HCT116 (cell line): Measurements from ENCODE around the gene DDRGK1. TPM values are rescaled to one million over a fixed set of nuclear protein-coding genes. Genes with fewer than 3 reads are reported as not detected.

Experiments used
- ATAC-seq: fragments of 200-7000 bp; cut with Tn5 transposase; 2 replicates; pipeline ENCODE4 v1.9.1; 2020; ENCODE audit warnings: mild to moderate bottlenecking, moderate library complexity
- BruUV-seq: library from RNA; stranded (reverse); fragments of 400-500 nt; replicated peaks from 2 replicates; lab custom pipeline; 2021; lab: Mats Ljungman, UMichigan
- CTCF ChIA-PET: fragments of 300-600 bp; sonication (Branson Sonifier 250); formaldehyde crosslinking; loops from one replicate; lab custom pipeline; 2021; ENCODE audit warnings: antibody characterized with exemption; lab: Charles Lee
- POLR2A ChIA-PET: fragments of 300-600, 350-600 bp; sonication (Branson Sonifier 250); formaldehyde crosslinking; loops from one replicate; lab custom pipeline; 2021; ENCODE audit warnings: antibody characterized with exemption; lab: Charles Lee
- RAD21 ChIA-PET, 2 experiments: fragments of 300-600 bp; sonication (Branson Sonifier 250); formaldehyde crosslinking; loops; one replicate each; lab custom pipeline; 2023; ENCODE audit warnings: low total read pairs in 2 of 2; ENCODE audit not compliant: uncharacterized antibody in 2 of 2, unreplicated experiment in 2 of 2, low non-redundant PET in 1 of 2; lab: Charles Lee
- DNase-seq: peaks from one replicate; pipeline ENCODE4 v3.0.0-alpha.2; 2010; ENCODE audit warnings: low read depth, low spot score
- H2AFZ ChIP-seq: fragments of 200-600 bp; shearing (Covaris generic), sonication (generic); 2 replicates; pipeline ENCODE4 v1.6.1; 2017; ENCODE audit warnings: low read depth, mixed run types, mixed read lengths, antibody characterized with exemption, low read length; ENCODE audit not compliant: poor library complexity, severe bottlenecking
- H3K27ac ChIP-seq: 2 replicates; pipeline ENCODE4 v1.5.1; 2012; ENCODE audit warnings: low read depth, low read length
- H3K27me3 ChIP-seq: fragments of 200-600 bp; sonication (generic); 2 replicates; pipeline ENCODE4 v1.6.1; 2016; ENCODE audit warnings: mixed run types, low read length, mixed read lengths; ENCODE audit not compliant: insufficient read depth
- H3K36me3 ChIP-seq, 2 experiments: fragments of 200-500 bp in 1 of 2; fragments of 200-600 bp in 1 of 2; sonication (Bioruptor generic) in 1 of 2; sonication (generic) in 1 of 2; 2 replicates each; pipeline versions ENCODE4 v1.5.1 to v1.6.1; 2014 to 2016; ENCODE audit warnings: low read length in 2 of 2, inconsistent platforms in 1 of 2, mixed read lengths in 1 of 2, mixed run types in 1 of 2; ENCODE audit not compliant: insufficient read depth in 2 of 2, control insufficient read depth in 1 of 2
- H3K4me1 ChIP-seq, 2 experiments: fragments of 200-600 bp in 1 of 2; sonication (generic) in 1 of 2; 2 replicates each; pipeline versions ENCODE4 v1.5.1 to v1.6.1; 2012 to 2017; ENCODE audit warnings: low read length in 2 of 2, inconsistent platforms in 1 of 2, mild to moderate bottlenecking in 1 of 2, mixed read lengths in 1 of 2, mixed run types in 1 of 2, moderate library complexity in 1 of 2; ENCODE audit not compliant: insufficient read depth in 2 of 2, control insufficient read depth in 1 of 2
- H3K4me2 ChIP-seq: fragments of 200-600 bp; sonication (generic); 2 replicates; pipeline ENCODE4 v1.6.1; 2017; ENCODE audit warnings: mixed run types, low read length, mixed read lengths
- H3K4me3 ChIP-seq, 2 experiments: fragments of 200-600 bp in 1 of 2; sonication (generic) in 1 of 2; replicated peaks in 1 of 2; 2 replicates each; pipeline ENCODE4 v1.5.1; 2011 to 2016; ENCODE audit warnings: low read length in 2 of 2, control low read depth in 1 of 2, low read depth in 1 of 2, mild to moderate bottlenecking in 1 of 2, mixed read lengths in 1 of 2, mixed run types in 1 of 2
- H3K79me2 ChIP-seq: fragments of 200-600 bp; sonication (generic); 2 replicates; pipeline ENCODE4 v1.6.1; 2017; ENCODE audit warnings: mild to moderate bottlenecking, mixed run types, low read length, moderate library complexity, mixed read lengths; ENCODE audit not compliant: insufficient read depth
- H3K9ac ChIP-seq: fragments of 200-600 bp; sonication (generic); 2 replicates; pipeline ENCODE4 v1.6.1; 2016; ENCODE audit warnings: low read length, mixed read lengths
- H3K9me2 ChIP-seq: fragments of 200-600 bp; sonication (generic), shearing (Covaris generic); 2 replicates; pipeline ENCODE4 v1.6.1; 2017; ENCODE audit warnings: mixed run types, mild to moderate bottlenecking, moderate library complexity; ENCODE audit not compliant: insufficient read depth
- H3K9me3 ChIP-seq, 2 experiments: fragments of 200-500 bp in 1 of 2; fragments of 200-600 bp in 1 of 2; sonication (Bioruptor generic) in 1 of 2; sonication (generic) in 1 of 2; 2 replicates each; pipeline ENCODE4 v1.6.1; 2014 to 2017; ENCODE audit warnings: low read length in 2 of 2, mixed read lengths in 2 of 2, inconsistent platforms in 1 of 2, low read depth in 1 of 2, mild to moderate bottlenecking in 1 of 2, mixed run types in 1 of 2, moderate library complexity in 1 of 2; ENCODE audit not compliant: control insufficient read depth in 1 of 2, insufficient read depth in 1 of 2
- H4K20me1 ChIP-seq: fragments of 200-600 bp; sonication (generic), shearing (Covaris generic); 2 replicates; pipeline ENCODE4 v1.6.1; 2017; ENCODE audit warnings: mixed run types, mild to moderate bottlenecking, moderate library complexity; ENCODE audit not compliant: insufficient read depth
- ATF3 ChIP-seq: IDR thresholded peaks from 2 replicates; pipeline ENCODE4 v1.6.1; 2012
- CBX3 ChIP-seq: IDR thresholded peaks from 2 replicates; pipeline ENCODE4 v1.6.1; 2012; ENCODE audit warnings: low read depth
- CEBPB ChIP-seq: IDR thresholded peaks from 2 replicates; pipeline ENCODE4 v1.6.1; 2012; ENCODE audit warnings: low read depth
- CTCF ChIP-seq, 3 experiments: fragments of 200-600 bp in 1 of 3; sonication (generic) in 1 of 3; IDR thresholded peaks in 2 of 3; conservative IDR thresholded peaks in 1 of 3; 2 replicates each; pipeline ENCODE4 v1.5.1; 2012 to 2017; ENCODE audit warnings: low read depth in 2 of 3, low read length in 2 of 3, antibody characterized with exemption in 1 of 3, borderline replicate concordance in 1 of 3, control low read depth in 1 of 3, mild to moderate bottlenecking in 1 of 3, mixed read lengths in 1 of 3, mixed run types in 1 of 3, moderate library complexity in 1 of 3; ENCODE audit not compliant: insufficient read depth in 1 of 3
- ELF1 ChIP-seq: IDR thresholded peaks from 2 replicates; pipeline ENCODE4 v1.6.1; 2012; ENCODE audit warnings: low read depth, borderline replicate concordance
- EZH2phosphoT487 ChIP-seq: fragments of 200-600 bp; IDR thresholded peaks from 2 replicates; pipeline ENCODE4 v1.6.1; 2018; ENCODE audit warnings: antibody characterized with exemption, borderline replicate concordance
- FOSL1 ChIP-seq: IDR thresholded peaks from 2 replicates; pipeline ENCODE4 v1.6.1; 2012; ENCODE audit warnings: low read depth
- JUND ChIP-seq: IDR thresholded peaks from 2 replicates; pipeline ENCODE4 v1.6.1; 2012
- POLR2A ChIP-seq: IDR thresholded peaks from 2 replicates; pipeline ENCODE4 v1.7.0; 2011; ENCODE audit warnings: borderline replicate concordance; ENCODE audit not compliant: insufficient read depth, insufficient read length; ENCODE audit errors: extremely low read depth
- POLR2AphosphoS5 ChIP-seq: IDR thresholded peaks from 2 replicates; pipeline ENCODE4 v1.6.1; 2011; ENCODE audit warnings: mild to moderate bottlenecking, low read depth, low read length, moderate library complexity
- RAD21 ChIP-seq: IDR thresholded peaks from 2 replicates; pipeline ENCODE4 v1.6.1; 2012; ENCODE audit warnings: low read depth, mild to moderate bottlenecking
- REST ChIP-seq: IDR thresholded peaks from 2 replicates; pipeline ENCODE4 v1.6.1; 2012; ENCODE audit warnings: low read depth
- SIN3A ChIP-seq: IDR thresholded peaks from 2 replicates; pipeline ENCODE4 v1.6.1; 2012; ENCODE audit warnings: low read depth
- SP1 ChIP-seq: IDR thresholded peaks from 2 replicates; pipeline ENCODE4 v1.6.1; 2012; ENCODE audit warnings: low read depth
- TCF7L2 ChIP-seq: IDR thresholded peaks from 2 replicates; pipeline ENCODE4 v1.7.0; 2011; ENCODE audit warnings: borderline replicate concordance, inconsistent platforms; ENCODE audit not compliant: insufficient read depth, insufficient read length; ENCODE audit errors: extremely low read depth
- ZFX ChIP-seq: fragments of 450-650 bp; IDR thresholded peaks from 2 replicates; pipeline ENCODE4 v1.6.1; 2017
- ZNF274 ChIP-seq: fragments of 200-500 bp; sonication (Bioruptor generic); IDR thresholded peaks from 2 replicates; pipeline ENCODE4 v1.6.1; 2014; ENCODE audit warnings: mild to moderate bottlenecking, low read depth, low read length, inconsistent platforms
- intact Hi-C: fragments of 100-400 bp; cut with micrococcal nuclease; formaldehyde crosslinking; loops from 2 replicates; pipeline ENCODE4 v1.10.0; 2022
- total RNA-seq: library from RNA; stranded (reverse); gene quantifications from one replicate; pipeline ENCODE4 v1.2.1, GENCODE V29; 2021; ENCODE audit not compliant: unreplicated experiment
- TF ChIP-seq, protein P1 (sequence below): IDR thresholded peaks from 2 replicates; pipeline ENCODE4 v1.6.1; 2011; ENCODE audit warnings: mild to moderate bottlenecking, low read length, moderate library complexity; ENCODE audit not compliant: insufficient replicate concordance; ENCODE audit errors: extremely low read depth
- TF ChIP-seq, protein P2 (sequence below): IDR thresholded peaks from 2 replicates; pipeline ENCODE4 v1.6.1; 2012

DDRGK1 gene
- total RNA-seq, 1 experiment from 2014 or later = 45.8 TPM

DNA sequence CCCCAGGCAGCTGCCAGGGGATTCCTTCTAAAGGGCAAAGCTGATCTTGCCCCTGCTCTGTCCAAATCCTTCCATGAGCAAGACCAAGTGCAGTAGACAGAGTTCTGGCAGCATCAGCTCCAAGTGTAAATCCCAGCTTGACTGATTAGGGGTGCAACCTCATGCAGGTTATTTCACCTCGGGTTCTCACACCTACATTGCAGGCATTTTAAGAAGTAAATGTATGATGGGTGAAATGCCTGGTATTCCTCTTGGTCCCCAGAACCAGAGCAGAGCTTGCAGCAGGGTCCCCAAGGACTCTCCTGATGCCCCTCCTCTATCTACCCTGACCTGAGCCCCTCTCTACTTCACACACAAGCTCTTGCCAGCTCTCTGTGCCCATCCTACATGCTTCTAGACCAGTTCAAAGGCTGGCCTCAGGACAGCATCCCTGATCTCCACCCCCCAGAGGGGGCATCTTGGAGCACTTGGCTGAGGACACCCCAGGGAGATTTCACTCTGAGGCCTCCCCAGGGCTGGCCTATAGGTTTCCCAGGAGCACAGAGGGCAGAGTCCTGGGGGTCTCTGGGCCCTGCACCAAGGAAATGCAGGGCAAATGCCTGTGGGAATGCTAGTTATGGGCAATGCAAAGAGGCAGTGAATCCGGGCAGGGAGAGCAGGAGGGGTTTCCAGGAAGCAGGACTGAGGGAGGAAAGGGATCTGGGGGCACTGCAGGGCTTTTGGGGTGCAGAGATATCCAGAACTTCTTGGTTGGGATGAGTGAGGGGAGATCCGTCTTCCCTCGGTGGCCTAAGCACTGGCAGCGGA, 32.2 kb downstream of the DDRGK1 start:
- Histone ChIP-seq H3K9ac (no peak overlapping the region), H3K4me1 (peaks cover 7 to 24% of the 10 kb centered on the region in 2 experiments; a peak in 3 of 4 replicates), H3K79me2 (no peaks in the 10 kb centered on the region), H3K9me3 (no peaks in the 10 kb centered on the region), H2AFZ (no peak overlapping the region), H3K27me3 (no peaks in the 10 kb centered on the region), H3K27ac (no peak overlapping the region), H3K36me3 (no peaks in the 10 kb centered on the region), H3K4me2 (peak overlapping the region; percentile 100), H4K20me1 (no peaks in the 10 kb centered on the region), H3K9me2 (no peaks in the 10 kb centered on the region), H3K4me3 (peak overlapping the region; percentile 76 to 89; a peak in 3 of 4 replicates)
- DNase-seq = no peak
- ChIA-PET POLR2A (no interaction called here), CTCF (no interaction called here), RAD21 (interaction anchor here in 1 of 2 experiments (1.6 kb wide), 1 partner anchor 12 kb away, joined by 3 read pairs; the partner anchor contains the start of genes FASTKD5 and UBOX5)
- intact Hi-C loops = no loop called here
- BruUV-seq = no TSS peak
- no peak for ATAC-seq
- TF ChIP-seq SP1 = no peak
- TF ChIP-seq CEBPB = no peak
- no peak for TF ChIP-seq JUND
- TF ChIP-seq, protein P1, sequence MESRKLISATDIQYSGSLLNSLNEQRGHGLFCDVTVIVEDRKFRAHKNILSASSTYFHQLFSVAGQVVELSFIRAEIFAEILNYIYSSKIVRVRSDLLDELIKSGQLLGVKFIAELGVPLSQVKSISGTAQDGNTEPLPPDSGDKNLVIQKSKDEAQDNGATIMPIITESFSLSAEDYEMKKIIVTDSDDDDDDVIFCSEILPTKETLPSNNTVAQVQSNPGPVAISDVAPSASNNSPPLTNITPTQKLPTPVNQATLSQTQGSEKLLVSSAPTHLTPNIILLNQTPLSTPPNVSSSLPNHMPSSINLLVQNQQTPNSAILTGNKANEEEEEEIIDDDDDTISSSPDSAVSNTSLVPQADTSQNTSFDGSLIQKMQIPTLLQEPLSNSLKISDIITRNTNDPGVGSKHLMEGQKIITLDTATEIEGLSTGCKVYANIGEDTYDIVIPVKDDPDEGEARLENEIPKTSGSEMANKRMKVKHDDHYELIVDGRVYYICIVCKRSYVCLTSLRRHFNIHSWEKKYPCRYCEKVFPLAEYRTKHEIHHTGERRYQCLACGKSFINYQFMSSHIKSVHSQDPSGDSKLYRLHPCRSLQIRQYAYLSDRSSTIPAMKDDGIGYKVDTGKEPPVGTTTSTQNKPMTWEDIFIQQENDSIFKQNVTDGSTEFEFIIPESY = no peak
- no peak for TF ChIP-seq FOSL1
- no peak for TF ChIP-seq CTCF (IDR thresholded peaks at IDR 0.05 in 2 of 3, conservative IDR thresholded peaks at IDR 0.05 in 1 of 3; ENCODE audit: borderline replicate concordance in 1 of 3, insufficient read depth in 1 of 3, low read depth in 2 of 3, low read length in 2 of 3)
- TF ChIP-seq POLR2AphosphoS5 = no peak
- no peak for TF ChIP-seq POLR2A
- no peak for TF ChIP-seq RAD21
- TF ChIP-seq TCF7L2 = no peak
- TF ChIP-seq ZNF274 = no peak
- TF ChIP-seq, protein P2, sequence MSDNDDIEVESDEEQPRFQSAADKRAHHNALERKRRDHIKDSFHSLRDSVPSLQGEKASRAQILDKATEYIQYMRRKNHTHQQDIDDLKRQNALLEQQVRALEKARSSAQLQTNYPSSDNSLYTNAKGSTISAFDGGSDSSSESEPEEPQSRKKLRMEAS = no peak
- no peak for TF ChIP-seq CBX3
- TF ChIP-seq SIN3A = no peak
- TF ChIP-seq ATF3 = no peak
- no peak for TF ChIP-seq REST
- no peak for TF ChIP-seq ELF1
- no peak for TF ChIP-seq EZH2phosphoT487
- no peak for TF ChIP-seq ZFX
